GM10266 (cell line): Measurements from ENCODE around the gene ELAVL3.
"Not testable (repeated sequence)": the region's sequence is repeated elsewhere in the genome, so short reads cannot be mapped to it uniquely, and the experiment has no call there.

Source experiments
- DNase-seq: peaks from one replicate; pipeline ENCODE4 v3.0.0; 2012; ENCODE audit errors: extremely low spot score
- TF ChIP-seq, protein P1 (sequence below): IDR thresholded peaks from 2 replicates; pipeline ENCODE4 v1.5.1; 2012; ENCODE audit warnings: mild to moderate bottlenecking, low read depth; ENCODE audit not compliant: control insufficient read depth, insufficient read depth; ENCODE audit errors: missing control alignments

ELAVL3 gene

GRCh38 chr19:11418549-11419506, 62.0 kb downstream of the ELAVL3 start, which contains the start of gene RGL3:
RGL3 (minus strand) TSS chr19:11419314; CDS start chr19:11419278, 36 bp downstream.
- DNase-seq, result peak; percentile 40

DNA sequence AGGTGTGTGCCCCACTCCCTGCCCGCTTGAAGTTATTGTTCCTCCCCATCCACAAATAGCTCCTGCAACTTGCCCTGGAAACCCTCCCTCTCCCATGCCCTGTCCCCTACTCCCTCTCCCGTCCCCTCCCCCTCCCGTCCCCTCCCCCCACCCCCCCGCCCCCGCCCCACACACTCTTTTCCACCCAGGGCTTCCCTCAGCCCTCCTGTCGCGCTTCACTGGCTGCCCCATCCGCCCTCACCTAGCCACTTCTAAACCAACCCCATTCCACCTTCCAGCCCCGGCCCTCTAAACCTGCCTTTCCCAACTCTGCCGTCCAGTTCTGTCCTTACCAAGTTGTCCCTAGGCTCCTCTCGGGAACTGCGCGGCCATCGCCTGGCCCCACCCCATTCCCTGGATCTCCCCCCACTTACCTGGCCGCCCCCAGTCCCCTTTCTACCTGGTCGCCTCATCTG, 62.7 kb downstream of the ELAVL3 start:
- TF ChIP-seq, protein P1, sequence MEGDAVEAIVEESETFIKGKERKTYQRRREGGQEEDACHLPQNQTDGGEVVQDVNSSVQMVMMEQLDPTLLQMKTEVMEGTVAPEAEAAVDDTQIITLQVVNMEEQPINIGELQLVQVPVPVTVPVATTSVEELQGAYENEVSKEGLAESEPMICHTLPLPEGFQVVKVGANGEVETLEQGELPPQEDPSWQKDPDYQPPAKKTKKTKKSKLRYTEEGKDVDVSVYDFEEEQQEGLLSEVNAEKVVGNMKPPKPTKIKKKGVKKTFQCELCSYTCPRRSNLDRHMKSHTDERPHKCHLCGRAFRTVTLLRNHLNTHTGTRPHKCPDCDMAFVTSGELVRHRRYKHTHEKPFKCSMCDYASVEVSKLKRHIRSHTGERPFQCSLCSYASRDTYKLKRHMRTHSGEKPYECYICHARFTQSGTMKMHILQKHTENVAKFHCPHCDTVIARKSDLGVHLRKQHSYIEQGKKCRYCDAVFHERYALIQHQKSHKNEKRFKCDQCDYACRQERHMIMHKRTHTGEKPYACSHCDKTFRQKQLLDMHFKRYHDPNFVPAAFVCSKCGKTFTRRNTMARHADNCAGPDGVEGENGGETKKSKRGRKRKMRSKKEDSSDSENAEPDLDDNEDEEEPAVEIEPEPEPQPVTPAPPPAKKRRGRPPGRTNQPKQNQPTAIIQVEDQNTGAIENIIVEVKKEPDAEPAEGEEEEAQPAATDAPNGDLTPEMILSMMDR, result no peak
- DNase-seq, result peak; percentile 12

More at GRCh38 chr19:11418549-11419506, 62.0 kb downstream of the ELAVL3 start, which contains the start of gene RGL3:
- TF ChIP-seq, protein P1, result no peak

DNA sequence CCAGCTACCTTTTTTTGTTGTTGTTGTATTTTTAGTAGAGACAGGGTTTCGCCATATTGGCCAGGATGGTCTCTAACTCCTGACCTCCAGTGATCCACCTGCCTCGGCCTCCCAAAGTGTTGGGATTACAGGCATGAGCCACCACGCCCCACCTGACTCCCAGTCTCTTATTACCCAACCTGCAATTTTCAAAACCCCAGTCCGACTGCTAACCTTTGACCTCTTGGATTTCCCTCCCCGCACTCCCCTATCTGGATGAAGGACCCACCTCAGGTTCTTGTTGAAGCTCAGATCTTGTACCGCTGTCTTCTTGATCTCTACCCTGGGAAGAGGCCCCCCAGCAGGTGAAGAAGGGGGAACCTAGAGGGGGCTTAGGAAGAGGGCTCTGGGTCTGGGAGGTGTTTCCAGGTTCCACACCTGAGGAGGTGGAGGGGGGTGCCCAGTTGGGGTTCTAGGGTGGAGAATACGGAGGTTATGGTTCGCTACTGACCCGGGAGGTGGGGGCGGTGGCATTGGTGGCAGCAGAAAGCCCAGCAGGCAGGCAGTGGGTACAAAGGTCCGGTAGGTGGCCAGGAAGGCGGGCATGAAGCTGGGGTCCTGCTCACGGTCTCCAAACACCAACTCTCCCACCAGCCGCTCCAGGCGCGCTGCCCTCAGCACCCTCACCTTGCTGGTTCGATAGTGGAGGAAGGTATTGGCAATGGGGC, 64.3 kb downstream of the ELAVL3 start:
- TF ChIP-seq, protein P1, result no peak
- peak; percentile 5 for DNase-seq

GRCh38 chr19:11414544-11414943, 66.3 kb downstream of the ELAVL3 start:
- no peak for DNase-seq
- TF ChIP-seq, protein P1, result no peak

- TF ChIP-seq, protein P1, result no peak
- DNase-seq, result no peak
These were observed 70.2 kb downstream of the ELAVL3 start for GRCh38 chr19:11410682-11411081.

- TF ChIP-seq, protein P1, result no peak
- DNase-seq, result no peak
These were observed 72.3 kb downstream of the ELAVL3 start for GRCh38 chr19:11408591-11408990.

GRCh38 chr19:11406703-11407236, 74.1 kb downstream of the ELAVL3 start:
- DNase-seq, result not testable (repeated sequence)
